Lung (tissue), 12 donors: ENCODE results near the gene EPHB2. TPM values are rescaled to one million over a fixed set of nuclear protein-coding genes. Genes with fewer than 3 reads are reported as not detected.

Experiments used
- ATAC-seq: fragments of 200-7000 bp; cut with Tn5 transposase; one replicate; pipeline ENCODE4 v1.9.1; 2020; ENCODE audit warnings: moderate number of reproducible peaks; ENCODE audit not compliant: insufficient read depth, low FRiP score
- DNase-seq, 3 donors: peaks; one replicate each; pipeline ENCODE4 v3.0.0-alpha.2; 2013 to 2017
- H3K27ac ChIP-seq, 2 donors: one replicate each; pipeline ENCODE4 v1.5.1; 2013; ENCODE audit warnings: mild to moderate bottlenecking in 2 of 2, moderate library complexity in 2 of 2, control low read depth in 1 of 2, inconsistent platforms in 1 of 2, low read depth in 1 of 2, low read length in 1 of 2
- H3K27me3 ChIP-seq, 3 donors: one replicate each; pipeline ENCODE4 v1.5.1; 2013; ENCODE audit warnings: low read length in 2 of 3; ENCODE audit not compliant: control insufficient read depth in 3 of 3, insufficient read depth in 3 of 3
- H3K36me3 ChIP-seq, 4 donors: one replicate each; pipeline ENCODE4 v1.5.1; 2013; ENCODE audit warnings: low read length in 4 of 4, mild to moderate bottlenecking in 1 of 4, moderate library complexity in 1 of 4; ENCODE audit not compliant: control insufficient read depth in 4 of 4, insufficient read depth in 4 of 4
- H3K4me1 ChIP-seq, 5 donors: one replicate each; pipeline ENCODE4 v1.5.1; 2013; ENCODE audit warnings: low read length in 5 of 5, mild to moderate bottlenecking in 2 of 5, moderate library complexity in 1 of 5; ENCODE audit not compliant: control insufficient read depth in 5 of 5, insufficient read depth in 5 of 5
- H3K4me3 ChIP-seq: one replicate; pipeline ENCODE4 v1.5.1; 2013; ENCODE audit warnings: mild to moderate bottlenecking, control low read depth, moderate library complexity
- H3K9ac ChIP-seq, 2 donors: one replicate each; pipeline ENCODE4 v1.5.1; 2013; ENCODE audit warnings: low read length in 2 of 2, control low read depth in 1 of 2; ENCODE audit not compliant: insufficient read depth in 1 of 2
- H3K9me3 ChIP-seq, 4 donors: one replicate each; pipeline ENCODE4 v1.5.1; 2013; ENCODE audit warnings: low read length in 3 of 4, mild to moderate bottlenecking in 1 of 4, moderate library complexity in 1 of 4; ENCODE audit not compliant: control insufficient read depth in 4 of 4, insufficient read depth in 3 of 4
- WGBS, 2 donors: extraction: QIAGEN DNeasy Blood & Tissue Kit; methylation state at CpG; one replicate each; pipeline ENCODE4 v1.1.7; 2013; 5-methylcytosine and 5-hydroxymethylcytosine counted together
- polyA plus RNA-seq, 2 donors: library from polyadenylated mRNA; stranded (reverse); fragments of 200-250 nt; gene quantifications; one replicate each; pipeline ENCODE4 v1.2.1, GENCODE V29; 2013
- total RNA-seq, 2 donors: library from RNA; depleted of rRNA in 1 of 2; stranded (reverse); fragments of >200 nt in 1 of 2; gene quantifications; one replicate each; pipeline ENCODE4 v1.2.1, GENCODE V29; 2014 to 2021
- TF ChIP-seq, protein P1 (sequence below): IDR thresholded peaks from 2 replicates; pipeline ENCODE4 v1.5.1; 2012; ENCODE audit warnings: mild to moderate bottlenecking; ENCODE audit errors: control extremely low read depth, extremely low read depth
- donor health status: control.
- donor health status: control.
- donor health status: Bipolar disorder and iron deficiency.
- donor health status: healthy.
- donor health status: DM: yes; HTN: yes; CAD: no.

EPHB2 gene
- total and polyA plus RNA-seq, 4 donors, result 1.2 to 8.5 (median 5.8) TPM

DNA sequence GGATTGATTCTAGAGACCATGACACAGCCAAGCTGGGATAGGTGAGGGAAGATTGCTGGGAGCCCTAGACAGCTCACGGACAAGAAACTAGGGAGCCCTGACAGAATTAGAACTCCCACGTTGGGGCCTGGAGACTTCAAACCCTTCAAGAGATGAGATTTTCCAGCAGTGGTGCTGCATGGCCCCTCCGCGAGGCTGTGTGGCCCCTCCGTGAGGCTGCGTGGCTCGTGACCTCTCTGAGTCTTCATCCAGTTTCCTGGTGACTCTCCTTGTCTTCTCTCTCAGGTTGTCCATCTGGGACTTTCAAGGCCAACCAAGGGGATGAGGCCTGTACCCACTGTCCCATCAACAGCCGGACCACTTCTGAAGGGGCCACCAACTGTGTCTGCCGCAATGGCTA lies 152.1 kb downstream of the EPHB2 start:
- Histone ChIP-seq H3K9me3 (peaks cover 0 to 6% (median 0%) of the 10 kb centered on the region in 4 donors), H3K4me3 (no peak overlapping the region), H3K27ac (no peak overlapping the region), H3K27me3 (no peaks in the 10 kb centered on the region), H3K4me1 (no peaks in the 10 kb centered on the region), H3K36me3 (peaks cover 0 to 4% (median 0%) of the 10 kb centered on the region in 4 donors), H3K9ac (no peak overlapping the region)
- WGBS, 2 donors, result 96% methylated on average over 9 of the region's 9 CpGs
- DNase-seq, result no peak
- TF ChIP-seq, protein P1, sequence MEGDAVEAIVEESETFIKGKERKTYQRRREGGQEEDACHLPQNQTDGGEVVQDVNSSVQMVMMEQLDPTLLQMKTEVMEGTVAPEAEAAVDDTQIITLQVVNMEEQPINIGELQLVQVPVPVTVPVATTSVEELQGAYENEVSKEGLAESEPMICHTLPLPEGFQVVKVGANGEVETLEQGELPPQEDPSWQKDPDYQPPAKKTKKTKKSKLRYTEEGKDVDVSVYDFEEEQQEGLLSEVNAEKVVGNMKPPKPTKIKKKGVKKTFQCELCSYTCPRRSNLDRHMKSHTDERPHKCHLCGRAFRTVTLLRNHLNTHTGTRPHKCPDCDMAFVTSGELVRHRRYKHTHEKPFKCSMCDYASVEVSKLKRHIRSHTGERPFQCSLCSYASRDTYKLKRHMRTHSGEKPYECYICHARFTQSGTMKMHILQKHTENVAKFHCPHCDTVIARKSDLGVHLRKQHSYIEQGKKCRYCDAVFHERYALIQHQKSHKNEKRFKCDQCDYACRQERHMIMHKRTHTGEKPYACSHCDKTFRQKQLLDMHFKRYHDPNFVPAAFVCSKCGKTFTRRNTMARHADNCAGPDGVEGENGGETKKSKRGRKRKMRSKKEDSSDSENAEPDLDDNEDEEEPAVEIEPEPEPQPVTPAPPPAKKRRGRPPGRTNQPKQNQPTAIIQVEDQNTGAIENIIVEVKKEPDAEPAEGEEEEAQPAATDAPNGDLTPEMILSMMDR, result no peak
- no peak for ATAC-seq

DNA sequence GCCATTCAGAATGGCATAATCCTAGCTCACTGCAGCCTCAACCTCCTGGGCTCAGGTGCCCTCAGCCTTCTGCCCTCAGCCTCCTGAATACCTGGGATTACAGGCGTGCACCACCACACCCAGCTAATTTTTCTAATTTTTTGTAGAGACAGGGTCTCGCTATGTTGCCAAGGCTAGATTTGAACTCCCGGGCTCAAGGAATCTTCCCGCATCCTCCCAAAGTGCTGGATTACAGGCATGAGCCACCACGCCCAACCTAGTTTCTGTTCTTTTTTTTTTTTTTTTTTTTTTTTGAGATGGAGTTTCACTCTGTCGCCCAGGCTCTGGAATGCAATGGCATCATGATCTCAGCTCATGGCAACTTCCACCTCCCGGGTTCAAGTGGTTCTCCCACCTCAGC lies 153.1 kb downstream of the EPHB2 start:
- WGBS, 2 donors, result 90 to 94% methylated on average over 7 of the region's 7 CpGs
- Histone ChIP-seq H3K9me3 (peaks cover 0 to 6% (median 3%) of the 10 kb centered on the region in 4 donors), H3K4me1 (no peaks in the 10 kb centered on the region), H3K27ac (no peak overlapping the region), H3K27me3 (no peaks in the 10 kb centered on the region), H3K4me3 (no peak overlapping the region), H3K9ac (no peak overlapping the region), H3K36me3 (peaks cover 0 to 8% (median 0%) of the 10 kb centered on the region in 4 donors)
- DNase-seq, result no peak
- TF ChIP-seq, protein P1, result no peak
- no peak for ATAC-seq

DNA sequence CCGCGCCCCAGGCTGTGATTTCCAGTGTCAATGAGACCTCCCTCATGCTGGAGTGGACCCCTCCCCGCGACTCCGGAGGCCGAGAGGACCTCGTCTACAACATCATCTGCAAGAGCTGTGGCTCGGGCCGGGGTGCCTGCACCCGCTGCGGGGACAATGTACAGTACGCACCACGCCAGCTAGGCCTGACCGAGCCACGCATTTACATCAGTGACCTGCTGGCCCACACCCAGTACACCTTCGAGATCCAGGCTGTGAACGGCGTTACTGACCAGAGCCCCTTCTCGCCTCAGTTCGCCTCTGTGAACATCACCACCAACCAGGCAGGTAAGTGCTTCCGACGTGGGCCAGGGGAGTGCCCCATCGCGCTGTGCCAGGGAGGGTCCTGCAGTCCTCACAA lies 154.2 kb downstream of the EPHB2 start:
- H3K27me3 ChIP-seq, result no peaks in the 10 kb centered on the region
- H3K9me3 ChIP-seq, result peaks cover 0 to 6% (median 3%) of the 10 kb centered on the region in 4 donors
- no peak for DNase-seq
- H3K9ac ChIP-seq, result no peak overlapping the region
- 94 to 96% methylated on average over 24 of the region's 24 CpGs for WGBS, 2 donors
- TF ChIP-seq, protein P1, result no peak
- no peak overlapping the region for H3K4me3 ChIP-seq
- H3K27ac ChIP-seq, result no peak overlapping the region
- H3K4me1 ChIP-seq, result no peaks in the 10 kb centered on the region
- H3K36me3 ChIP-seq, result peaks cover 0 to 8% (median 0%) of the 10 kb centered on the region in 4 donors
- ATAC-seq, result no peak

DNA sequence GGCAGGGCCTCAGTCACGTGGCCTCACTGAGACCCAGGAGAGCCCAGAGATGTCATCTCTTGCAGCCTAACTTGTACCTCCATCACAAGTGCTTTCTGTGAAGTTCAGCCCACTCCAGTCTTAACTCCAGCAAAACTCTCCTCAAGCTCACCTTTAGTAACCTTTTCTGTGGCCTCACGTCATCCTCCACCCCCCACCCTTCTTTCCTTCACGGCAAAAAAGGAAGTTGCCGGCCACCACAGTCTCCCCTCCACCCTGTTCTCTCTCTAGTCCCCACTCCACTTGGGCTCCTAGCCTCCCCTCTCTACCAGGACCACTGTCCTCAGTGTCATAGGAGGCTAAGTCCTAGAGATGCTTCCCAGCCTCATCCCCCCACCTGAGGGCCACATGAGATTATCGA lies 155.1 kb downstream of the EPHB2 start:
- Histone ChIP-seq H3K4me3 (no peak overlapping the region), H3K9me3 (peaks cover 0 to 6% (median 3%) of the 10 kb centered on the region in 4 donors), H3K27ac (no peak overlapping the region), H3K36me3 (peaks cover 0 to 8% (median 0%) of the 10 kb centered on the region in 4 donors), H3K9ac (no peak overlapping the region), H3K4me1 (peaks cover 0 to 4% (median 1%) of the 10 kb centered on the region in 5 donors), H3K27me3 (no peaks in the 10 kb centered on the region)
- DNase-seq (no peak), ATAC-seq (no peak)
- TF ChIP-seq, protein P1, result no peak
- 41 to 56% methylated on average over 5 of the region's 5 CpGs for WGBS, 2 donors
